HG03432 (cell line): ENCODE results near the gene ARHGEF4.
"Not testable (repeated sequence)": the region's sequence is repeated elsewhere in the genome, so short reads cannot be mapped to it uniquely, and the experiment has no call there.

Experiments used
- ATAC-seq: cut with Tn5 transposase; IDR thresholded peaks from one replicate; pipeline ENCODE4 v1.9.1; 2021; ENCODE audit warnings: mild to moderate bottlenecking, moderate library complexity; ENCODE audit not compliant: unreplicated experiment

Gene ARHGEF4

GRCh38 chr2:130882111-130882690, 45.5 kb downstream of the ARHGEF4 start:
- no peak for ATAC-seq

GRCh38 chr2:130882991-130883390, 46.3 kb downstream of the ARHGEF4 start:
- no peak for ATAC-seq

DNA sequence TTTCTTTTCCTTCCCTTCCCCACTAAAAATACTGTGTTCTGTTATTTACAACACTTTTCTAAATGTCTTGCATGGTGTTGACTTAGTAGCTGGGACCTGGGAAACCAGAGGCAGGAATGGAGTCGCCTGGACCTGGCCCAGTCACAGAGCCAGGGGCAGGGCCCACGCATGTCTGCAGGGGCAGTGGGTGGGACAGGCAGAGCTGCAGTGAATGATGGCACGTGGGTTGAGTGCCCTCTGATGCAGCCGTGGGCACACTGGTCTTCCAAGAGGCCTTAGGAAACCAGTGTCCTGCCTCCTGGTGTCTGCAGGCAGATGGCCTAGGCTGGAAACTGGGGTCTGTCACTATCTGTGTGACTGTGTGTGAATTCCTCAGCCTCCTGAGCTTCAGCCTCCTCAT, 46.8 kb downstream of the ARHGEF4 start:
- ATAC-seq: no peak

GRCh38 chr2:130884013-130884412, 47.3 kb downstream of the ARHGEF4 start:
- ATAC-seq: no peak

GRCh38 chr2:130884503-130884902, 47.8 kb downstream of the ARHGEF4 start:
- no peak for ATAC-seq

DNA sequence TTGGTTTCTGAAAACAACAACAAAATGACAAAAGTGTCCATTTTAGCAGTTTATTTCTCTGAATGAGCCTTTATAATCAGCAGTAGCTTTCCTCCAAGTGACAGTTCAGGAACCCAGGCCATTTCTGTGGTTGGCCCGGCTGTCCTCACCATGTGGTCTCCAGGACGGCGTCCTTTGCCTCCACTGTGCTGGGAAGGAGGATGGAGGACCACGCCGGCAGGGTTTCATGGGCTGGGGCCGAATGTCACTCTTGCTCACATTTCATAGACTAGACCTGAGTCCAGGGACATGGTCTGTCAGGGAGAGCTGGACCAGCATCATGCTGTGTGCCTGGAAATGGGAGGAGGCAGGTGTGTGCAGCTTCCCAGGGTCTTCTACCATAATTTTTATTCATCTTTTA, 50.9 kb downstream of the ARHGEF4 start:
- no peak for ATAC-seq

- no peak for ATAC-seq
These were observed 54.4 kb downstream of the ARHGEF4 start for GRCh38 chr2:130890941-130891669.

GRCh38 chr2:130891966-130892365, 55.3 kb downstream of the ARHGEF4 start:
- ATAC-seq: no peak

- no peak for ATAC-seq
These were observed 56.4 kb downstream of the ARHGEF4 start for GRCh38 chr2:130892793-130893785.

DNA sequence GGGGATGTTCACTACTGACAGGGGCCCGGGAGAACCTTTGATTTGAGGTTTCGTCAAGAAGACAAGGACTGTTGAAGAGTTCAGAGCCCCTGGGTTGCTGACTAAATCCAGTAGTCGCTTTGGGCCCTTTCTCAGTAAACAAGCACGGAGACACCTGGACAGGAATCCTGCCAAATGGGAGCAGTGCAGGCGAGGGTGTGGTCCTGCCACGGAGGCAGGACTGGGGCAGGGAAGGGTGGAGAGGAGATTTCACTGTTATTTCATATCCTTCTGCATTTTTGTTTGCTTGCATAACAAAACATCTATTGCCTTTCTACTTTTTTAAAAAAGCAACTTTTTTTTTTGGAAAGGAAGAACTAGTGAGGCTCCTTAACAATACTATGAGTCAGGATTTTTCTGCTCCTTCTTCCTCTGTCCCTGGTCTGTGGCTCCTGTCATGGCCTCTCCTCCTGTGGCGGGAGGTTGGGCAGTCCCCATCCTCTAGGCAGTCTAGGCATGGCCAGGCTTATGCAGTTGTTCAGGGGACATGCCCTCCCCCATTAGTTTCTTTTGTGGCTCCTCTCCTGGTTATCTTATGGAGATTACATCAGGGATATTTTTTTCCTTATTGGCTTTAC, 57.7 kb downstream of the ARHGEF4 start:
- ATAC-seq: no peak

DNA sequence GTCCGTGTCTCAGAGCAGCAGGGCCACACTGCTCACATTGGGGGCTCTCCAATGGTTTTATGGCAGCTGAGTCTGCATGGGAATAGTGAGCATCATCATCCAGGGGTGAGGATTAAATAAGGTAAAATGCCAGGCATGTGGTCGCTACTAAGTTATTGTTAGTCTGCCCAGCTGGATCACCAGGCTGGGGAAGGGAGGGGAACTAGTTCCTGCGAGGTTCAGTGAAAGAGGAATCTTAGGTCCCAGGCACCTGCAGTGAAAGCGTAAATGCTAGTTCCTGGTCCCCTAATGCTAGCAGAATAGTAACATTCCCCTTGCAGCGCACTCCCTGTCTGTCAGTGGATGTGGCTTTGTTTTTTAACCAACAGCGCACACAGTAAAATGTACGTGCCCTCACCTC, 60.1 kb downstream of the ARHGEF4 start:
- no peak for ATAC-seq

- no peak for ATAC-seq
These were observed 61.8 kb downstream of the ARHGEF4 start for GRCh38 chr2:130898553-130898952.

- no peak for ATAC-seq
These were observed 62.6 kb downstream of the ARHGEF4 start for GRCh38 chr2:130899306-130899705.

DNA sequence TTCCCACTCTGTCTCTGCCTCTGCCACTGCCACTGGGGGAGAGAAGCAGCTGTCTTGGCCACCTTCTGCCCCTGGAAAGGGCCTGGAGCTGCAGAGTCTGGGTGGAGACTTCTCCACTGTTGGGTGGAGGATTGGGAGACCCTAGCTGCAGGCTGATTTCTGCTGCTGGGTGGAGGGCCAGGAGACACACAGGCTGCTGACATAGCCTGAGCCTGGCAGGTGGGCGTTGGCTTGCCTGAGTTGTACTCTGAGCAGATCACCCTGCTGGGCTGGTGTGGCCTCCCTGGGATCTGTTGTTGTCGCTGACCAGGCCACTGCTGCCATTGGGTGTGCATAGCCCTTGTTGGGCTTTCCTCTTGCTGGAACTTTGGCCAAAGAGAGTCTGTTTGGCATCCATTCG, 64.3 kb downstream of the ARHGEF4 start:
- no peak for ATAC-seq

GRCh38 chr2:130901626-130902025, 64.9 kb downstream of the ARHGEF4 start:
- ATAC-seq: not testable (repeated sequence)

DNA sequence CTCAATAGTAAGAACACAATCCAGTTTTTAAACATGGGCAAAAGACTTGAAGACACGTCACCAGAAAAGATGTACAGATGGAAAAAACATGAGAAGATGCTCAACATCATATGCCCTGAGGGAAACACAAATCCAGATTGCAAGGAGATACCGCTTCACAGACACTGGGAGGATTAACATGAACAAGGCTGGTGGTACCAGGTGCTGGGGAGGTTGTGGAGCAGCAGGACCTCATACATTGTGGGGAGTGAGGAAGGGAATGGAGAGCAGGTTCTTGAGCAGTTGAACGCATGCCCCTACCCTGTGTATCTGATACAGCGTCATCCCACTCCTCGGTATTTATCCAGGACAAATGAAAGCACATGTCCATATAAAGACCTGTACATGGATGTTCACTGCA, 72.1 kb downstream of the ARHGEF4 start:
- ATAC-seq: no peak

- no peak for ATAC-seq
These were observed 74.2 kb downstream of the ARHGEF4 start for GRCh38 chr2:130910931-130911330.

DNA sequence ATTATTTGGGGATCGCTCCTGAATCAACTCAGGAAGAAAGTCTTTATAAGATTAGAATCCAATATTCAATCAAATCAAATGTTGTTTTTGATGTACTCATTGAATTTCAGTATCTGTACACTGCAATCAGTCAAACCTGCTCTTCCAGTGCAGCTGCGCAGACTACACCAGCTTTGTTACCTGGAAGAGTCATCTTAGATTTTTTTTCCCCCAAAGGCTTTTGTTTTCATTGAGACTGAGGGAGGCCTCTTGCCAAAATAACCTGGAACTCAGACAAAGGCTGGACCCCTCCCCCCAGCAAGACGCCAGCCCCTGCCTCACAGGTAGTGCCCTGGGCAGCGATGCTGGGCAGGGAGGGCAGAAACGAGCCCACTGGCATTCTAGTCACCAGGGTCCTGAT, 74.8 kb downstream of the ARHGEF4 start:
- no peak for ATAC-seq

- ATAC-seq: no peak
These were observed 75.3 kb downstream of the ARHGEF4 start for GRCh38 chr2:130911996-130912395.

DNA sequence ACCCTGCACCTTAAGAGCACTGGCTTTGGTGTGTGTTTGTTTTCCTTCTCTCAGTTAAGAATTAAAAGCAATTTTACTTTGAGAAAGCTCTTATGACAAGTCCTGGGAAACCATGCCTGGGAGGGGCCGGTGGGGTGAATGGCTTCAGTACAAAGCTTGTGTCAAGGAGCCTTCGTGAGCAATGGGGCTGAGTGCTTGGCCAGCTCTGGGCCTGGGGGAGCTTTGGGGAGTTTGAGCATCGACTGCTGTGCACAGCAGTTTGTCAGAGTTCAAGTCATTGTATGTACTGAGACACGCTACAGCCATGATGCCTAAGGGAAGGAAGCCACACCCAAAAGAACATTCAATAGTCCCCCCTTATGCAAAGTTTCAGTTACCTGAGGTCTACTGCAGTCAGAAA, 75.8 kb downstream of the ARHGEF4 start:
- no peak for ATAC-seq

DNA sequence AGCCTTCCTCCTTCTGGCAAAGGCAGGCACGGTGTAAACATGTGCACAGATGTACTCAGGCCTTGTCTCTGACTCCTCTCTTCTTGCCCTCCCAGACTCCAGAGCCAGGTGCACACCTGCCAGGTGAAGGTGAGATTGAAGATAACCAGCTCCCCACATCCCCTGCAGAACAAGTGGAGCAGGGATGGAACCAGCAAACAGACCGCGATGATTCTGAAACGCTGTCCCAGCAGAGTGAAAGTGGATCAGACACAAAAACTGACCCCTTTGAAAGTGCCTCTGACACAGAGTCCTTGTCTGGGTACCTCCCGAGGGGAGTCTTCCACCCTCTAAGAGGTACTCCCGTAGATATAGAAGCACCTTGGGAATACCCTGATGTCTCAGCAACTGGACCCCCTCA, 77.2 kb downstream of the ARHGEF4 start:
- ATAC-seq: no peak
